H9 (cell line): ENCODE measurements around the gene ANKRD23. TPM values are rescaled to one million over a fixed set of nuclear protein-coding genes. Genes with fewer than 3 reads are reported as not detected.
"Not testable (repeated sequence)": the region's sequence is repeated elsewhere in the genome, so short reads cannot be mapped to it uniquely, and the experiment has no call there.

Experiments
- DNase-seq: peaks from one replicate; pipeline ENCODE4 v3.0.0-alpha.2; 2017
- H2AFZ ChIP-seq: one replicate; pipeline ENCODE4 v1.6.1; 2013; ENCODE audit warnings: mild to moderate bottlenecking, low read length, control low read depth, moderate library complexity
- H2AK5ac ChIP-seq: 2 replicates; pipeline ENCODE4 v1.6.1; 2013; ENCODE audit warnings: low read length, control low read depth, mixed read lengths; ENCODE audit not compliant: insufficient read length
- H2BK120ac ChIP-seq: one replicate; pipeline ENCODE4 v1.6.1; 2013; ENCODE audit warnings: low read depth, mild to moderate bottlenecking, low read length, control low read depth, inconsistent platforms; ENCODE audit not compliant: poor library complexity, severe bottlenecking
- H2BK12ac ChIP-seq: 2 replicates; pipeline ENCODE4 v1.6.1; 2013; ENCODE audit warnings: low read length, control low read depth, mixed read lengths, low read depth; ENCODE audit not compliant: insufficient read length
- H2BK15ac ChIP-seq: 2 replicates; pipeline ENCODE4 v1.6.1; 2013; ENCODE audit warnings: low read depth, low read length, control low read depth
- H2BK20ac ChIP-seq: one replicate; pipeline ENCODE4 v1.6.1; 2013; ENCODE audit warnings: low read depth, mild to moderate bottlenecking, low read length, control low read depth, inconsistent platforms; ENCODE audit not compliant: poor library complexity, severe bottlenecking
- H2BK5ac ChIP-seq: 2 replicates; pipeline ENCODE4 v1.6.1; 2013; ENCODE audit warnings: low read length, control low read depth, mixed read lengths; ENCODE audit not compliant: insufficient read length
- H3K14ac ChIP-seq: 2 replicates; pipeline ENCODE4 v1.6.1; 2013; ENCODE audit warnings: low read length, control low read depth; ENCODE audit not compliant: insufficient read depth
- H3K18ac ChIP-seq: 2 replicates; pipeline ENCODE4 v1.6.1; 2013; ENCODE audit warnings: low read depth, mild to moderate bottlenecking, mixed read lengths, low read length, control low read depth; ENCODE audit not compliant: insufficient read length
- H3K23ac ChIP-seq: 2 replicates; pipeline ENCODE4 v1.6.1; 2013; ENCODE audit warnings: low read length, control low read depth, mixed read lengths, low read depth; ENCODE audit not compliant: insufficient read length
- H3K23me2 ChIP-seq: 2 replicates; pipeline ENCODE4 v1.6.1; 2013; ENCODE audit warnings: low read depth, mild to moderate bottlenecking, mixed read lengths, low read length, control low read depth; ENCODE audit not compliant: insufficient read length, poor library complexity, severe bottlenecking
- H3K27ac ChIP-seq: 2 replicates; pipeline ENCODE4 v1.5.1; 2013; ENCODE audit warnings: low read length, control low read depth, mixed read lengths, low read depth; ENCODE audit not compliant: insufficient read length
- H3K27me3 ChIP-seq: 2 replicates; pipeline ENCODE4 v1.6.1; 2013; ENCODE audit warnings: low read length, control low read depth, inconsistent platforms; ENCODE audit not compliant: insufficient read depth
- H3K4ac ChIP-seq: 2 replicates; pipeline ENCODE4 v1.6.1; 2013; ENCODE audit warnings: low read depth, mild to moderate bottlenecking, control low read depth, inconsistent platforms, low read length, moderate library complexity
- H3K4me1 ChIP-seq: 2 replicates; pipeline ENCODE4 v1.6.1; 2013; ENCODE audit warnings: low read length, control low read depth, inconsistent platforms; ENCODE audit not compliant: insufficient read depth
- H3K4me2 ChIP-seq: 2 replicates; pipeline ENCODE4 v1.6.1; 2013; ENCODE audit warnings: low read length, control low read depth, mixed read lengths; ENCODE audit not compliant: insufficient read length, insufficient read depth
- H3K56ac ChIP-seq: 2 replicates; pipeline ENCODE4 v1.6.1; 2013; ENCODE audit warnings: low read depth, mild to moderate bottlenecking, mixed read lengths, low read length, control low read depth; ENCODE audit not compliant: insufficient read length
- H3K79me1 ChIP-seq: 2 replicates; pipeline ENCODE4 v1.6.1; 2013; ENCODE audit warnings: low read depth, mild to moderate bottlenecking, moderate library complexity, low read length, control low read depth, inconsistent platforms; ENCODE audit not compliant: insufficient read depth, poor library complexity, severe bottlenecking
- H3K79me2 ChIP-seq: 2 replicates; pipeline ENCODE4 v1.6.1; 2013; ENCODE audit warnings: low read length, control low read depth, inconsistent platforms; ENCODE audit not compliant: insufficient read depth
- H3K9ac ChIP-seq: 2 replicates; pipeline ENCODE4 v1.6.1; 2013; ENCODE audit warnings: low read length, control low read depth, mixed read lengths; ENCODE audit not compliant: insufficient read length; ENCODE audit errors: extremely low read depth
- H3K9me3 ChIP-seq: one replicate; pipeline ENCODE4 v1.6.1; 2013; ENCODE audit warnings: low read depth, low read length, inconsistent platforms; ENCODE audit not compliant: control insufficient read depth
- H3T11ph ChIP-seq: one replicate; pipeline ENCODE4 v1.6.1; 2013; ENCODE audit warnings: mild to moderate bottlenecking, low read length, control low read depth, inconsistent platforms
- H4K20me1 ChIP-seq: one replicate; pipeline ENCODE4 v1.6.1; 2013; ENCODE audit not compliant: control insufficient read depth, insufficient read length, insufficient read depth
- H4K5ac ChIP-seq: 2 replicates; pipeline ENCODE4 v1.6.1; 2013; ENCODE audit warnings: low read depth, mild to moderate bottlenecking, mixed read lengths, low read length, control low read depth; ENCODE audit not compliant: insufficient read length
- H4K8ac ChIP-seq: replicated peaks from 2 replicates; pipeline ENCODE4 v1.6.1; 2013; ENCODE audit warnings: low read length, control low read depth, mixed read lengths, low read depth; ENCODE audit not compliant: insufficient read length
- H4K91ac ChIP-seq: 2 replicates; pipeline ENCODE4 v1.6.1; 2013; ENCODE audit warnings: low read depth, mild to moderate bottlenecking, moderate library complexity, mixed read lengths, low read length, control low read depth; ENCODE audit not compliant: insufficient read length
- H3K27ac Mint-ChIP-seq, 3 experiments: 2 replicates in 2 of 3; 3 replicates in 1 of 3; pipeline ENCODE4 v1.8.0; 2020 to 2021; ENCODE audit warnings: mixed read lengths in 3 of 3, mild to moderate bottlenecking in 1 of 3, moderate library complexity in 1 of 3
- H3K27me3 Mint-ChIP-seq: 2 replicates; pipeline ENCODE4 v1.8.0; 2021; ENCODE audit warnings: low read depth, mild to moderate bottlenecking, moderate library complexity, mixed read lengths
- H3K36me3 Mint-ChIP-seq, 3 experiments: 2 replicates in 2 of 3; 3 replicates in 1 of 3; pipeline ENCODE4 v1.8.0; 2020 to 2021; ENCODE audit warnings: low read depth in 3 of 3, mixed read lengths in 3 of 3; ENCODE audit not compliant: insufficient read depth in 1 of 3
- H3K4me1 Mint-ChIP-seq, 2 experiments: 2 replicates each; pipeline ENCODE4 v1.8.0; 2020; ENCODE audit warnings: mixed read lengths in 2 of 2
- H3K4me3 Mint-ChIP-seq, 2 experiments: 2 replicates in 1 of 2; 3 replicates in 1 of 2; pipeline ENCODE4 v1.8.0; 2020 to 2021; ENCODE audit warnings: mild to moderate bottlenecking in 2 of 2, mixed read lengths in 2 of 2, moderate library complexity in 1 of 2
- H3K9me3 Mint-ChIP-seq, 2 experiments: 2 replicates in 1 of 2; 3 replicates in 1 of 2; pipeline ENCODE4 v1.8.0; 2020; ENCODE audit warnings: mild to moderate bottlenecking in 2 of 2, mixed read lengths in 2 of 2, moderate library complexity in 1 of 2
- WGBS: extraction: QIAGEN DNeasy Blood & Tissue Kit; methylation state at CpG from one replicate; pipeline ENCODE4 v1.1.7; 2013; ENCODE audit warnings: missing lambda C conversion rate, low lambda C conversion rate, mixed read lengths; ENCODE audit not compliant: insufficient read length; ENCODE audit errors: extremely low coverage; 5-methylcytosine and 5-hydroxymethylcytosine counted together
- total RNA-seq: library from RNA; stranded (reverse); gene quantifications from 2 replicates; pipeline ENCODE4 v1.2.1, GENCODE V29; 2021
- TF ChIP-seq, protein P1 (sequence below): fragments of 200-600 bp; sonication (generic); conservative IDR thresholded peaks from 3 replicates; pipeline ENCODE4 v1.8.0; 2021; ENCODE audit warnings: antibody characterized with exemption, mild to moderate bottlenecking

The ANKRD23 gene
- total RNA-seq, 1 experiment from 2014 or later = 2.4 TPM

DNA sequence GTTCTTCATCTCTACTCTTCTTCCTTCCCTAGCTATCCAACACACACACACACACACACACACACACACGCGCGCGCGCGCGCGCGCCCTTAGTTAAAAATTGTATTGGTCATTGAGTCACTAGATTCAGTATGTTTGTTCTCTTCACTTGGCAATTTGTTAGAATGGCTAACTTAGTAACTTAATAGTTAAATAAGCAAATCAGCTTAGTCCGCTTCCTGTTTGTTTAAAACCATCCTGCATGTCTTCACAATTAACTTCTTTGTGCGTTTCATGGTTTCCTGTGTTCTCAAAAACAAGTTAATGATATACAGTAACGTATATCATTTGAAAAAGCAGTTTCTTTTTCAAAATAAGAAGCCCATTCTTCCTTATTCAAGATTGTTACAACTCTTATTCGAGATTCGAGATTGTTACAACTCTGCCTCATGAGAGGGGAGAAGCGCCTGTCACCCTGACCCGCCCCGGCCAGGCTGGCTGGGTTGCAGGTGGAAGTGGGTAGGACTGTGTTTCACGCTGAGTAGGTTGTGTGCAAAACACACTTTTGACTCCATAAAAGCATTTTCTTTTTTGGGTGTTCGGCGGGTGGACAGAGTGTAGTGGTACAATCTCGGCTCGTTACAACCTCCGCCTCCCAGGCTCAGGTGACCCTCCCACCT, 37.2 kb downstream of the ANKRD23 start:
- Mint-ChIP-seq H3K9me3 (peaks cover 0 to 4% of the 10 kb centered on the region in 2 experiments; a peak in 1 of 5 replicates), H3K27ac (no peak overlapping the region), H3K4me3 (no peak overlapping the region), H3K36me3 (peaks cover 8 to 11% (median 9%) of the 10 kb centered on the region in 3 experiments), H3K4me1 (no peaks in the 10 kb centered on the region), H3K27me3 (no peaks in the 10 kb centered on the region; the same call in 1 of the 2 replicates)
- Histone ChIP-seq H3K79me1 (no peaks in the 10 kb centered on the region), H4K5ac (no peak overlapping the region), H2AFZ (no peak overlapping the region), H3K23me2 (no peaks in the 10 kb centered on the region), H3K79me2 (no peaks in the 10 kb centered on the region), H3K4ac (no peak overlapping the region), H2BK12ac (no peak overlapping the region), H2BK120ac (no peak overlapping the region), H2BK15ac (no peak overlapping the region), H3K18ac (no peak overlapping the region), H3K9me3 (no peaks in the 10 kb centered on the region), H4K20me1 (no peaks in the 10 kb centered on the region), H2BK5ac (no peak overlapping the region), H3K4me2 (no peak overlapping the region), H3K27me3 (no peaks in the 10 kb centered on the region), H3K27ac (no peak overlapping the region), H3K56ac (no peak overlapping the region), H3K4me1 (no peaks in the 10 kb centered on the region), H3K23ac (no peak overlapping the region), H3T11ph (no peak overlapping the region), H4K91ac (no peak overlapping the region), H2BK20ac (no peak overlapping the region), H2AK5ac (no peak overlapping the region), H3K14ac (no peak overlapping the region), H3K9ac (no peak overlapping the region), H4K8ac (no peak overlapping the region)
- TF ChIP-seq, protein P1, sequence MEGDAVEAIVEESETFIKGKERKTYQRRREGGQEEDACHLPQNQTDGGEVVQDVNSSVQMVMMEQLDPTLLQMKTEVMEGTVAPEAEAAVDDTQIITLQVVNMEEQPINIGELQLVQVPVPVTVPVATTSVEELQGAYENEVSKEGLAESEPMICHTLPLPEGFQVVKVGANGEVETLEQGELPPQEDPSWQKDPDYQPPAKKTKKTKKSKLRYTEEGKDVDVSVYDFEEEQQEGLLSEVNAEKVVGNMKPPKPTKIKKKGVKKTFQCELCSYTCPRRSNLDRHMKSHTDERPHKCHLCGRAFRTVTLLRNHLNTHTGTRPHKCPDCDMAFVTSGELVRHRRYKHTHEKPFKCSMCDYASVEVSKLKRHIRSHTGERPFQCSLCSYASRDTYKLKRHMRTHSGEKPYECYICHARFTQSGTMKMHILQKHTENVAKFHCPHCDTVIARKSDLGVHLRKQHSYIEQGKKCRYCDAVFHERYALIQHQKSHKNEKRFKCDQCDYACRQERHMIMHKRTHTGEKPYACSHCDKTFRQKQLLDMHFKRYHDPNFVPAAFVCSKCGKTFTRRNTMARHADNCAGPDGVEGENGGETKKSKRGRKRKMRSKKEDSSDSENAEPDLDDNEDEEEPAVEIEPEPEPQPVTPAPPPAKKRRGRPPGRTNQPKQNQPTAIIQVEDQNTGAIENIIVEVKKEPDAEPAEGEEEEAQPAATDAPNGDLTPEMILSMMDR = no peak
- no CpG with 5 or more reads among the region's 23 CpGs for WGBS
- DNase-seq = no peak

DNA sequence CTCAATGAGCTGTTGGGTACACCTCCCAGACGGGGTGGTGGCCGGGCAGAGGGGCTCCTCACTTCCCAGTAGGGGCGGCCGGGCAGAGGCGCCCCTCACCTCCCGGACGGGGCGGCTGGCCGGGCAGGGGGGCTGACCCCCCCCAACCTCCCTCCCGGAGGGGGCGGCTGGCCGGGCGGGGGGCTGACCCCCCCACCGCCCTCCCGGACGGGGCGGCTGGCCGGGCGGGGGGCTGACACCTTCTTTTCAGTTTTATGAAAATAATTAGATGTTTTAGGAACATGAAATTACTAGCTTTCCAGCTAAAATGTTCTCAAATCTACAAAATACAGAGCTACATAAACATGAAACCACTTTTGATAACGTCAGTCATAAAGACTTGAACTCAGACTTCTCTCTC, 37.9 kb downstream of the ANKRD23 start:
- not testable (repeated sequence) for H3K79me1 ChIP-seq, H4K5ac ChIP-seq, H4K8ac ChIP-seq, H3T11ph ChIP-seq, H2BK12ac ChIP-seq, H3K4ac ChIP-seq, H3K27ac Mint-ChIP-seq, H2AK5ac ChIP-seq, H3K27me3 Mint-ChIP-seq, H3K23ac ChIP-seq, DNase-seq, H3K4me3 Mint-ChIP-seq, H3K79me2 ChIP-seq, H4K91ac ChIP-seq, H2BK5ac ChIP-seq, H3K4me1 ChIP-seq, H3K9me3 Mint-ChIP-seq, H2AFZ ChIP-seq, H3K9ac ChIP-seq, H3K14ac ChIP-seq, H3K56ac ChIP-seq, H3K27me3 ChIP-seq, H2BK20ac ChIP-seq, H3K4me2 ChIP-seq, H2BK15ac ChIP-seq, H3K23me2 ChIP-seq, H4K20me1 ChIP-seq, H3K18ac ChIP-seq, H2BK120ac ChIP-seq, H3K9me3 ChIP-seq, H3K4me1 Mint-ChIP-seq, H3K27ac ChIP-seq
- WGBS = no CpG with 5 or more reads among the region's 20 CpGs
- H3K36me3 Mint-ChIP-seq = peaks cover 8 to 11% (median 9%) of the 10 kb centered on the region in 3 experiments
